Fibroblast of skin of scalp (primary cell): ENCODE data around the gene METTL26. TPM values are rescaled to one million over a fixed set of nuclear protein-coding genes. Genes with fewer than 3 reads are reported as not detected.
A peak's percentile ranks its signal among the peaks of the same experiment; 100 is the strongest.

Source experiments
- DNase-seq: peaks from one replicate; pipeline ENCODE4 v3.0.0-alpha.2; 2013
- polyA plus RNA-seq, 2 experiments: library from polyadenylated mRNA; unstranded; fragments of 120-200 nt; gene quantifications; one replicate each; pipeline ENCODE4 v1.2.1, GENCODE V29; 2013; ENCODE audit not compliant: insufficient read length in 2 of 2

The METTL26 gene
- polyA plus RNA-seq (2013, experiment 1 of 2; ENCODE audit: insufficient read length), result 74.2 TPM
- 72.8 TPM for polyA plus RNA-seq (2013, experiment 2 of 2; ENCODE audit: insufficient read length)

DNA sequence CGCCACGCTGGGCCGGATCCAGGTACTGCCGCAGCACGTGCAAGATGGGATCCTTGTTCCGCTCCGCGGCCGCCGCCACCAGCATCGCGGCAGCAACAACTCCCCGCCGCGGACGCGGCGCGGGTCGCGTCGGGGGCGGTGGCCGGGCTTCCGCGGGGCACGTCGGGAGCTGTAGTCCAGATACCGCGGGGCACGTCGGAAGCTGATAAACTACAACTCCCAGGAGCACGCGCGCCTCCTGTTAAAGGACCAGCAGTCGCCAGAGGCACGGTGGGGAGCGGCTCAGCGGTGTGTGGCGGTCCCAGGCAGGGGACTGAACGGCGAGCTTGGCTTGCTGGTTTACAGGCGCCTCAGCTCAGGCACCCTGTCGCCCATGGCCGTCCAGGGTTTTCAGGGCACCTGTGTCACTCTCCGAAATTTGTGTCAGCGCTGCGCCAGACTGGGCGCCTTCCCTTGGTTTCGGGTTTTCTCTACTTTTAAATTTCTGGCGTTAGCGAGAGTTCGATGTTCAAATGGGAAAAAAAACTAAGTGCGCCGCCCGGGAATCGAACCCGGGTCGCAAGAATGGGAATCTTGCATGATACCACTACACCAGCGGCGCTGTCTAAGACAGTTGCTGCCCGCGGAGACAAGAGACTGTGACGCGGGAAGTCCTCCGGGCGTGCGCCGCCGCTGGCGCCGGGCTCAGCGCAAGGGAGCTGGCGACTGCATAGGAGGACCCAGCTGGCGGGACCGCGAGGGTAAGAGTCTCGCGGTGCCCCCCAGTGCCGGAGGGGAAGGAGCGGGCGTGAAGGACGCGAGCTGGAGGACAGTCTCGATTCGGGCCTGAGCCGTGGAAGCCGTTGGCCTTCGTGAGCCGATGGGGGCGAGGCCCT is at the start of gene METTL26:
Gene METTL26, minus strand, starts transcription at position 100 of the 875 bp plus-strand sequence. Its CDS starts 15 bp downstream, at position 85.
- peak; percentile 96 for DNase-seq

DNA sequence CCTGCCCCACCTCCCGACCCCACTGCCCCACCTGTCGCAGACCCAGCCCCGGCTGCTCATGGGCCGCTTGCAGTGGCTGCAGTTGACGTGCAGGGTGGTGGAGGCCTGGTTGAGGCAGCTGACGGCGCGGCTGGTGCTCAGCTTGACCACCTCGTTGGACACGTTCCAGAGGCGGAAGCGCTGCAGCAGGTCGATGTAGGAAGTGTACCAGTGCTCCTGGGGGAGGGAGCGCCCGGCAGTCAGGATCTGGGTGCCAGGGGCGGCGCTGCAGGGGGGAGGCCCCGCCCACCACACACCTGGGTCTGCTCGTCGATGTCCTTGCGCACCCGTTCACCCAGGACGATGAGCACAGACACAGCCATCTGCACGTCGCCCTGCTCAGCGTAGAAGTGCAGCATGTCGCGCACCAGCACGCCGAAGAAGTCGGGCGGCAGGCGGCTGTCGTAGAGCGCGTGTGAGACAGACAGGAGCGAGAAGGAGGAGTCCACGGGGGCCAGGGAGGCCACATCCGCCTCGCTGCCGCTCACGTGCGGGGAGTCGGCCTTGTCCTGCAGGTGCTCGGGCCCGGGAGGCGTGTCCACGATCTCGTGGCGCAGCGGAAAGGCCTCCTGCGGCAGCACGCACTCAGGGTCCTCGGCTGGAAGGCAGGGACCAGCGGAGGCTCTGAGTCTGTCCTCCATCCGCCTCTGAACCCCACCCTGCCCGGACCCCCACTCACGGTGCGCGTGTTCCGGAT is 49.0 kb upstream of the METTL26 start:
- DNase-seq, result no peak

DNA sequence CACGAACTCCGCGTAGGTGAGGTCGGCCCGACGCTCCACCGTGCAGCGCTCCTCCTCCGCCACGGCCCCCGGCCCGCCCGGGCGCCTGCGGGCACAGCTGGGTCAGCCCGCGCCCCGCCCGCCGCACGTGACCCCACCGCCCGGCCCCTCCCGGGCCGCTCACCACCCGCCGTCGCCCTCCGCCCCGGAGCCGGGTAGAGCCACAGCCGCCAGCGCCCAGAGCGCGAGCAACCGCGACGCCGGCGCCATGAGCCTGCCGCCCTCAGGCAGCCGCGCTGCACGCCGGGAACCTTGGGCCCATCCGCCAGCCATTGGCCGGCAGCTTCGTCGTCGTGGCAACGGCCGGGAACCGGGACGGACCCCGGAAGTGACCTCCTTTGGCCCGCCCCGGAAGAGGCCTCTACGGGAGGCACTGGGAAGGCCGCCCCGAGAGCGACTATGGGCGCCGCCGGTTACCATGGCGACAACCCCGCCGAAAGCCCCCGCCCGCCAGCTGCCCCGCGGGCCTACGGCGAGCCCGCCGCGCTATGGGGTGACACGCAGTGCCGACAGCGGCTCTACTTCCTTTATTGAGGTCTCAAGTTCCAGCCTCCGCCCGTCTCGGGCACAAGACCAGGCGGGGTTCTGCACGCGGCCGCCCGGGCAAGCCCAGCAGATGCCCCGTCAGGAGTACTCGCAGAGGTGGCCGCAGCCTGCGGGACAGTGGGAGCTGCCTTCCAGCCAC is 48.1 kb upstream of the METTL26 start, which contains the start of gene JMJD8:
Gene JMJD8, minus strand, starts transcription at position 264 of the 724 bp plus-strand sequence. Its CDS starts 15 bp downstream, at position 249.
- DNase-seq, result peak; percentile 96

DNA sequence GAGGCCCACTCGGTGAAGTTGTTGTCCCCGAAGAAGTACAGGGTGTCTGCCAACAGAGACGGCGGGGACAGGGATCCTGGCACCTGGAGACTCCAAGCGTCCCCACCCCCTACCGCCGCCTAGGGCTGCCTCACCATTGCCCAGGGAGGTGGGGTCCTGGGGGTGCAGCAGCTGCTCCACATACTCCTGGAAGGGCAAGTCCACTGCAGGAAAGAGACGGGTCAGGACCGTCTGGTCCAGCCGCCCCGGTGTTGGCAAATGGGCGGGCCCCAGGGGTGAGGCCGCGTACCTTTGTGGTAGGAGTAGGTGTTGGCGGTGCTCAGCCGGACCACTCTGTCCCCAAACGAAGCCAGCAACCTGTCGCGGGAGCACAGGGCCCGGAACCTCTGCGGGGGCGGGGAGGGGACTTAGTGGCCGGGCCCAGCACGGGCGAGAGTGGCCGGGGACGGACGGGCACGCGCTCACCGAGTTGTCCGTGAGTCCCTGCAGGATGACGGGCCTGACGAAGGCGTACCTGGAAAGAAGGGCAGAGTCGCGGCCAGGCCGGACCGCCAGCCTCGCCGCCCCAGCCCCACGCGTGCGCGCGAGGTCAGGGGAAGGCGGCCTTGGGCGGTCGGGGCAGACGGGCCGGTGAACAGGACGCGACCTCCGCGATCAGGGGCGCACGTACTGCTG is 47.4 kb upstream of the METTL26 start:
- no peak for DNase-seq

DNA sequence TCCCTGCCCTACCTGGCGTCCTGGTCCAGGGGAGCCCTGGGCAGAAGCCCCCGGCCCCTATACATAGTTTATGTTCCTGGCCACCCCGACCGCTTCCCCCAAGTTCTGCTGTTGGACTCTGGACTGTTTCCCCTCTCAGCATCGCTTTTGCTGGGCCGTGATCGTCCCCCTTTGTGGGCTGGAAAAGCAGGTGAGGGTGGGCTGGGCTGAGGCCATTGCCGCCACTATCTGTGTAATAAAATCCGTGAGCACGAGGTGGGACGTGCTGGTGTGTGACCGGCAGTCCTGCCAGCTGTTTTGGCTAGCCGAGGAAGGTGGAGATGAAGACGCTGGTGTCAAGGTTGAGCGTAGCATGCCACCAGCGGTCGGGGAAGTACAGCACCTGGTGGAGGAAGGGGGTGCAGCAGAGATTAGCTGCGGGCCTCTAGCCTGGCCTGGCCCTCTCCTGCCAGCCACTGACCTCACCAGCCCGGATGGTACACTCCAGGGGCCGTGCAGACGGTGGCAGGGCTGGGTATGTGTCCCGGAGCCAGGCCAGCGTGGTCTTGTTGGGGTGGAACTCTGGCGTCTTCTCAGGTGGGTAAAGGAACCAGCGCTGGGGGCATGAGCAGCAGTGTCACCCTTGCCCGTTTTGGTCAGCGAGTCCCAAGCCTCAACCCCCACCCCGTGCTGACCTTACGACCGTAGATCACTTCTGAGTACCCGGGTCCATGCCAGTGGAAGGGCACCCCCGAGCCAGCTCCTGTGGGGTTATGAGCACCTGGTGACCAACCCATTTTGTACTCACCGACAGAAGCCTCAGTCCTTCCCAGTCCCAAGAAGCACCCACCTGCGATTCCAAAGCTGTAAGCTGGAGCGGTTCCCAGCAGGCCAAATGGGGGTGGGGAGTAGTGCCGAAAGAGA is 46.6 kb upstream of the METTL26 start:
- DNase-seq, result no peak

DNA sequence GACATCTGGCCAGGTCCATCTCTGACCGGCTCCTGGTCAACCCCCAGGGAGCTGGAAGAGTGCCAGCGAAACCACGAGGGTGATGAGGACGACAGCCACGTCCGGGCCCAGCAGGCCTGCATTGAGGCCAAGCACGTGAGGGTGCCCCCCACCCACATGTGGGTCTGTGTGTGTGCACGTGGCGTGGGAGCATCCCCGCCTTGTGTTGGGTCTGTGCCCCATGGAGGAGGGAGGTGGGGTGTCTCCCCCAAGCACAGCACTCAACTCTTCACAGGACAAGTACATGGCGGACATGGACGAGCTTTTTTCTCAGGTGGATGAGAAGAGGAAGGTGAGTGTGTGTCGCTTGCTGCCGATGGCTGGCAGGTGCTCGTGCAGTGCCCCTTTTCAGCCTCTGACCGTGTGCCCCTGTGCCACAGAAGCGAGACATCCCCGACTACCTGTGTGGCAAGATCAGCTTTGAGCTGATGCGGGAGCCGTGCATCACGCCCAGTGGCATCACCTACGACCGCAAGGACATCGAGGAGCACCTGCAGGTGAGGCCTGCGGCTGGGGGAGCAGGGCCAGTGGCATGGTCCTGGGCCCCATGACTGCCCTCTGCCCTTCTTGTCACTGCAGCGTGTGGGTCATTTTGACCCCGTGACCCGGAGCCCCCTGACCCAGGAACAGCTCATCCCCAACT is 45.8 kb upstream of the METTL26 start:
- DNase-seq, result no peak

DNA sequence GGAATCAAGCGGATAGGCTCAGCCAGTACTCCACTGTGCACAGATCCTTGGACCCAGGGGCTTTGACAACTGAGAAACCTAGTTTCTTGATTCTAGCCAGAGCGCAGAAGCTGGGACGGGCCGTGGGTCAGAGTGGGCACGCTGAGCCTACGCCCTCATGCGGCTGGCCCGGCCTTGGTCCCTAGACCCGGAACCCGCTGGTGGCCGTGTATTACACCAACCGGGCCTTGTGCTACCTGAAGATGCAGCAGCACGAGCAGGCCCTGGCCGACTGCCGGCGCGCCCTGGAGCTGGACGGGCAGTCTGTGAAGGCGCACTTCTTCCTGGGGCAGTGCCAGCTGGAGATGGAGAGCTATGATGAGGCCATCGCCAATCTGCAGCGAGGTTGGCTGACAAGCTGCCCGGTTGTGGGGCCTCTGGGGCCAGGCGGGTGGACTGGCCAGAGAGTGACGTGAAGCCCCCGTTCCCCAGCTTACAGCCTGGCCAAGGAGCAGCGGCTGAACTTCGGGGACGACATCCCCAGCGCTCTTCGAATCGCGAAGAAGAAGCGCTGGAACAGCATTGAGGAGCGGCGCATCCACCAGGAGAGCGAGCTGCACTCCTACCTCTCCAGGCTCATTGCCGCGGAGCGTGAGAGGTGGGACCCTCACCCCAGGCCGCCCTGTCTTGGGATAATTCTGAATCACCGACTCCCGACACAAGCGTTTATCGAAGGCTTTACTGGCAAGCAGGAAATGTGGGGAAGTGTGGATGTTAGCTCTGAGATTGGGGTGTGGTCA is 45.1 kb upstream of the METTL26 start:
- DNase-seq, result peak; percentile 14

DNA sequence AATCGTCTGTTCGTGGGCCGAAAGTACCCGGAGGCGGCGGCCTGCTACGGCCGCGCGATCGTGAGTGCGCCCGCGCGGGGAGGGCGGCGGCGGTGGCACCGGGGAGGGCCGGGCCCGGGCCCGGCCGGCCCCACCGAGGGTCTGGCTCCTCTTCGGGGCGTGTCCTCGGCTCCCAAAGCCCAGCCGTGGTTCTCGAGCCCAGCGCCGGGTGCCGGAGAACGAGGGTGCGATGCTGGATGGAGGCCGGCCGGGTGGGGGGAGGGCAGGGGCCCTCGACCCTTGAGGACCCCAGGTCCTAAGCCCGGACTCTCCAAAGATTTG is 44.5 kb upstream of the METTL26 start:
- DNase-seq, result no peak

DNA sequence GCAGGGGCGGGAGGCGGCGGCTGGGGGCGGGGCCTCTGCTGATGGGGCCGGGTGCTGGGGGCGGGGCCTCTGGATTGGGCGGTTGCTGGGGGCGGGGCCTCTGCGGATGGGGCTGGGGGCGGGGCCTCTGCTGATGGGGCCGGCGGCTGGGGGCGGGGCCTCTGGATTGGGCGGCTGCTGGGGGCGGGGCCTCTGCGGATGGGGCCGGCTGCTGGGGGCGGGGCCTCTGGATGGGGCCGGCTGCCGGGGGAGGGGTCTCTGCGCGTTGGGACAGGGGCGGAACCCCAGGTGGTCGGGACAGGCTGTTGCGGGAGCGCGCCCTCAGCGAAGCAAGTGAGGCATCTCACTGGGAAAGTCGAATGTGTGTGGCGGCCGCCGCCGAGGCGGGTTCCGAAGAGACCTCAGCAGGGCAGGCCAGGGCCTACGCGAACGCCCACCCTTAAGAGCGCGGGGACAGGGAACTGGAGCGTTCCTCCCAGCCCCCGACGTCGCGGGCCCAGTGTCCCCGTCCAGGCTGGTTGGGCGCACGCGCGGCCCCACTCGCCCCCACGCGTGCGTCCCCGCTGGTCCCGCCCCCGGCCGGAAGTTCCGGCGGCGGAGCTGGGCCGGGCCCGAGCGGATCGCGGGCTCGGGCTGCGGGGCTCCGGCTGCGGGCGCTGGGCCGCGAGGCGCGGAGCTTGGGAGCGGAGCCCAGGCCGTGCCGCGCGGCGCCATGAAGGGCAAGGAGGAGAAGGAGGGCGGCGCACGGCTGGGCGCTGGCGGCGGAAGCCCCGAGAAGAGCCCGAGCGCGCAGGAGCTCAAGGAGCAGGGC is 43.9 kb upstream of the METTL26 start, which contains the start of gene STUB1:
Gene STUB1, plus strand, starts transcription at position 597 of the 811 bp plus-strand sequence. Its CDS starts 116 bp downstream, at position 713.
- peak; percentile 89 for DNase-seq

DNA sequence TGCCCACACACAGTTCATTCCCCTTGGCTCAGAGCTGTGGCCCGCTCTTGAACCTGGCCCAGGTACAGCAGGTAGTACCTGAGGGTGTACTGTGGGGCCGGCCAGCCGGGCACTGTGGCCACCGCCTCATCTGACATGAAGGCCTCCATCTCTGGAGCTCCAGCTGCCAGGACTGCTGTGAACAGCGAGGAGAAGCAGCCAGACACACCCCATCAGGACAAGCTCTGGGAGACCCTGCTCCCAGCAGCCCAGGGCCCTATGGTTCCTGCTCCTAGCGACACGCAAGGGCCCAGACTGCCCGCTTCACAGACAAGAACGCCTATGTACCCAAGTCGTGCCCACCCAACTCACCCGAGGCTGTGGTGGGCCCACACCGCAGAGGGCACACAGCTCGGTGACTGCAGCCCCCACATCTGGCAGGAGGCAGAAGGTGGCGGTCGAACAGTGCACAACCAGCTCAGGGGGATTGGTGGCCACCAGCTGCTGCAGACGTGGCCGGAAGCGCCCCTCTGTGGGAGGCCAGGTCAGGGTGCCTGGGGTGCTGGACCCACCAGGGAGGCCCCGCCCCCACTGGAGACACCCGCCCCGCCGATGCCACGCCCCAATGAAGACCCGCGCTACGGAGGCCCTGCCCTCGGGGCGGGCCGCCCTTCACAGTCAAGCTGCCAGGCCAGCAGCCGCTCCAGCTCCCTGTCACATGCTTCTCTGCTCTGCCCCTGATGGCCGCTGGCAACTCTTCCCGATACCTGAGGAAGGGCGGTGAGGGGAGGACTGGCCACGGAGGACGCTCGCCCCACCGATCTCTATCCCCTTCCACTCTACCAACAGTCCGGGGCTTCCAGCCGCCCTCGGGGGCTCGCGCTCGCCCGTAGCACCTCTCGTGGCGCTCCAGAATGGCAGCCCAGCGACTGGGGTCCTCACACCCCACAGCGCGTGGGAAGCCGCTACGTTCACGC is 43.0 kb upstream of the METTL26 start:
- peak; percentile 69 for DNase-seq

DNA sequence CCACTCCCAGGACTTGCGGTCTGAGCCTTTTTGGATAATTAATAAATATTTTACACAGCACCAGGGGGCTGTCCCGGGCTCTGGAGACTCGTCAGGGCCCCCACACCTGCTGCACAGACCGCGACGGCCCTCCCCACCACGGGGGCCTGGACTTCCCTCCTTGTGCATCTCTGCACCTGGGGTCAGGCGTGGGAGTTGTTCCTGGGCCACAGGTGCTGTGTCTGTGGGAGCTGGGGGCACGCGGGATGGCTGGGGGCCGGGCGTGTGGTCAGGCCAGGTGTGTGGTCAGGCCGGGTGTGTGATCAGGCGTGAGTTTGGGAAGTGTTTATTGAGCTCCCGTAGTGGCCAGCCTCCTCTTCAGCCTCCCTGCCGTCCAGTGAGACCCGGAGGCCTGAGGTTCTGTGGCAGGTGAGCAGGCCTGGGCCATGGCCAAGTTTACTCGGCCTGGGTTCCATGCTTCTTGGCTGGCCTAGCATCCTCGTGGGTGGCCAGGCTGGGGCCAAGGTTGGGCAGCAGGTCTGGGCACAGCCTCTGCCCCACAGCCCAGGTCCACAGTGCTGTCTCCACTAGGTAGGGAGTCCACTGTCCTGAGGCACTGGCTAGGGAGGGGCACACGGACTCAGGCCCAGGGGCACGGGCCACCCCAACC is 42.2 kb upstream of the METTL26 start:
- DNase-seq, result no peak

DNA sequence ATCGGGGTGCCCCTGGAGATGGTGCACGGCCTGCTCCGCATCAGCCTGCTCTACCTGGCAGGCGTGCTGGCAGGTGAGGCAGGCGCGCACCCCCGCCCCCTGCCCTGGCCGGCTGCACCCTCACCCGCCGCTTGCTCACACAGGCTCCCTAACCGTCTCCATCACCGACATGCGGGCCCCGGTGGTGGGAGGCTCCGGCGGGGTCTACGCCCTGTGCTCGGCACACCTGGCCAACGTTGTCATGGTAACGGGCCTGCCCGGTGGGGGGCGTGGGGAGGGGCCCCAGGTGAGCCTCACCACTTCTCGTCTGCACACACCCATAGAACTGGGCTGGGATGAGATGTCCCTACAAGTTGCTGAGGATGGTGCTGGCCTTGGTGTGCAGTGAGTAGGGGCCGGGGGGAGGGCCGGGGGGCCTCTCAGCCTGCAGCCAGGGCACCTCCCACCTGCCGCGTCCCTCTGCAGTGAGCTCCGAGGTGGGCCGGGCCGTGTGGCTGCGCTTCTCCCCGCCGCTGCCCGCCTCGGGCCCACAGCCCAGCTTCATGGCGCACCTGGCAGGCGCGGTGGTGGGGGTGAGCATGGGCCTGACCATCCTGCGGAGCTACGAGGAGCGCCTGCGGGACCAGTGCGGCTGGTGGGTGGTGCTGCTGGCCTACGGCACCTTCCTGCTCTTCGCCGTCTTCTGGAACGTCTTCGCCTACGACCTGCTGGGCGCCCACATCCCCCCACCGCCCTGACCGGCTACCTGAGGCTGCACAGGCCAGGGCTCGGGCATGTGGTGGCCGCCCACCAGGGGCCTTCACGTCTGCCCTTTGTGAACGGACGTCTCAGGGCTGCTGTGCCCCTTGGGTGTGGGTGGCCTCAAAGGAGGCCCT is 41.4 kb upstream of the METTL26 start:
- no peak for DNase-seq

DNA sequence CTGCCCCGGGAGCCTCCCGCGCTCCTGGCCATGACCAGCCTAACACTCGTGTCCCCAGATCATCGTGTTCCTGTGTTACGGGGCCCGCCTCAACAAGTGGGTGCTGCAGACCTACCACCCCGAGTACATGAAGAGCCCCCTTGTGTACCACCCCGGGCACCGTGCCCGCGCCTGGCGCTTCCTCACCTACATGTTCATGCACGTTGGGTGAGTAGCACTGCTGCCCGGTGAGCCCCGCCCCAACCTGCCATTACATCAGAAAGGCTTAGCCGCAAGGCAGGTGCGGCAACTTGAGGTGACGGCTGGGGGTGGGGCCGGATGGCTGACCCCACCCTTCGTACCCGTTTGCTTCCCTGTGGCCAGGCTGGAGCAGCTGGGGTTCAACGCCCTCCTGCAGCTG is 40.8 kb upstream of the METTL26 start:
- DNase-seq, result no peak

DNA sequence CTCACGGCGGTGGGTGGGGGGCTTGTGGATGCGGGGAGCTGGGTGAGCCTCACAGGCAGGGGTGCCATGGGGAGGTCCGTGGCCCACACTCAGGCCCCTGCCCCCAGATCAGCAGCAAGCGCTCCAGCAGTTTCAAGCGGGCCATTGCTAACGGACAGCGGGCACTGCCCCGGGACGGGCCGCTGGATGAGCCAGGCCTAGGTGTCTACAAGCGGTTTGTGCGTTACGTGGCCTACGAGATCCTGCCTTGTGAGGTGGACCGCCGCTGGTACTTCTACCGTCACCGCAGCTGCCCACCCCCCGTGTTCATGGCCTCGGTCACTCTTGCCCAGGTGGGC is 40.4 kb upstream of the METTL26 start:
- DNase-seq, result no peak

DNA sequence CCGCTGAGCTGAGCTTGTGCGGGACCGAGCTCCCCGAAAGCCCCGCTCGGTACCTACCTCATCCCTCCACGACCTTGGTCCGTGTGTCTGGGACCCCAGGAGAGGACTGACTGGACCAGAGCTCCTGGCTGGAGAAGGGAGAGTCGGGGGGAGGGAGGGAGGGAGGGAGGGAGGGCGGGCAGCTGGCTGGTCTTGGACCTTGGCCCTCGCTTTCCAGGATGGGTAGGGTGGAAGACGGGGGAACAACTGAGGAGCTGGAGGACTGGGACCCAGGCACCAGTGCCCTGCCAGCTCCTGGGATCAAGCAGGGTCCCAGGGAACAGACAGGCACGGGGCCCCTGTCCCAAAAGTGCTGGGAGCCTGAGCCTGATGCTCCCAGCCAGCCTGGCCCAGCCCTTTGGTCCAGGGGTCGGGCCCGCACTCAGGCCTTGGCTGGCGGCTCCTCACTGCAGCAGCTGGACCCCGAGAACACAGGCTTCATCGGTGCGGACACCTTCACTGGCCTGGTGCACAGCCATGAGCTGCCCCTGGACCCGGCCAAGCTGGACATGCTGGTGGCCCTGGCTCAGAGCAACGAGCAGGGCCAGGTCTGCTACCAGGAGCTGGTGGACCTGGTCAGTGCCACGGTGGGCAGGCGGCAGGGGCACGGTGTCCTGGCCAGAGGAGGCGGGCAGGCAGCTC is 39.9 kb upstream of the METTL26 start:
- no peak for DNase-seq
